Activated CD4-positive, alpha-beta T cell treated with anti-CD3 and anti-CD28 coated beads, Interleukin-2, amount 10 ng/mL, durations not matched to agents 24 days and 14 days (primary cell): ENCODE results near the gene MIXL1. TPM values are rescaled to one million over a fixed set of nuclear protein-coding genes. Genes with fewer than 3 reads are reported as not detected.
"Not testable (repeated sequence)": the region's sequence is repeated elsewhere in the genome, so short reads cannot be mapped to it uniquely, and the experiment has no call there.

Experiments used
- DNase-seq: peaks from one replicate; pipeline ENCODE4 v3.0.0; 2022
- H3K27ac Mint-ChIP-seq: one replicate; pipeline ENCODE4 v1.8.0; 2022; ENCODE audit warnings: mild to moderate bottlenecking, mixed read lengths
- H3K27me3 Mint-ChIP-seq: one replicate; pipeline ENCODE4 v1.8.0; 2022; ENCODE audit warnings: mixed read lengths
- H3K36me3 Mint-ChIP-seq: one replicate; pipeline ENCODE4 v1.8.0; 2022; ENCODE audit warnings: low read depth, mild to moderate bottlenecking, mixed read lengths
- H3K4me1 Mint-ChIP-seq: one replicate; pipeline ENCODE4 v1.8.0; 2021; ENCODE audit warnings: mixed read lengths
- H3K4me3 Mint-ChIP-seq: one replicate; pipeline ENCODE4 v1.8.0; 2022; ENCODE audit warnings: mild to moderate bottlenecking, moderate library complexity, mixed read lengths
- H3K9me3 Mint-ChIP-seq: one replicate; pipeline ENCODE4 v1.8.0; 2021; ENCODE audit warnings: mixed read lengths
- intact Hi-C: fragments of 100-400 bp; cut with micrococcal nuclease; formaldehyde crosslinking; loops from one replicate; pipeline ENCODE4 v1.15.1; 2023
- total RNA-seq: library from RNA; stranded (reverse); gene quantifications from 2 replicates; pipeline ENCODE4 v1.2.3, GENCODE V29; 2022

The MIXL1 gene
- total RNA-seq: not detected in 2 replicates

- intact Hi-C loops: no loop called here
- Mint-ChIP-seq H3K4me3 (peak within 1 kb of the TSS; percentile 81), H3K27ac (no peak within 1 kb of the TSS), H3K36me3 (peaks cover 2% of the 10 kb centered on the region), H3K9me3 (no peaks in the 10 kb centered on the region), H3K27me3 (peaks cover 28% of the 10 kb centered on the region), H3K4me1 (peaks cover 5% of the 10 kb centered on the region)
- DNase-seq: peak; percentile 61
Observed at GRCh38 chr1:226223157-226223785, at the start of gene MIXL1. TSS of gene MIXL1 (plus strand) at chr1:226223664. CDS start at chr1:226223682, 18 bp downstream.

GRCh38 chr1:226176870-226177269, 46.6 kb upstream of the MIXL1 start:
- H3K27me3 Mint-ChIP-seq: no peaks in the 10 kb centered on the region
- peaks cover 3% of the 10 kb centered on the region for H3K9me3 Mint-ChIP-seq
- no peak overlapping the region for H3K27ac Mint-ChIP-seq
- H3K4me3 Mint-ChIP-seq: no peak overlapping the region
- H3K4me1 Mint-ChIP-seq: peaks cover 13% of the 10 kb centered on the region
- no peak for DNase-seq
- H3K36me3 Mint-ChIP-seq: peaks cover 33% of the 10 kb centered on the region
- intact Hi-C loops: no loop called here

- H3K9me3 Mint-ChIP-seq: peaks cover 3% of the 10 kb centered on the region
- H3K27me3 Mint-ChIP-seq: no peaks in the 10 kb centered on the region
- intact Hi-C loops: no loop called here
- no peak overlapping the region for H3K4me3 Mint-ChIP-seq
- peaks cover 35% of the 10 kb centered on the region for H3K4me1 Mint-ChIP-seq
- H3K27ac Mint-ChIP-seq: no peak overlapping the region
- DNase-seq: no peak
- H3K36me3 Mint-ChIP-seq: peaks cover 36% of the 10 kb centered on the region
Observed at GRCh38 chr1:226181996-226182714, 41.3 kb upstream of the MIXL1 start.

GRCh38 chr1:226185141-226186036, 38.1 kb upstream of the MIXL1 start:
- intact Hi-C loops: loop anchor here (1.0 to 5.0 kb wide), 5 partner anchors 63 to 222 kb away; partner anchors contain the start of genes H3-3A, LIN9 and PARP1
- peak overlapping the region; percentile 97 for H3K4me3 Mint-ChIP-seq

GRCh38 chr1:226186124-226187018, 37.1 kb upstream of the MIXL1 start, which contains the start of gene ACBD3:
TSS of gene ACBD3 (minus strand) at chr1:226186741. CDS start at chr1:226186675, 66 bp downstream.
- peak within 1 kb of the TSS; percentile 97 for H3K4me3 Mint-ChIP-seq
- no peaks in the 10 kb centered on the region for H3K27me3 Mint-ChIP-seq
- peak; percentile 96 for DNase-seq

More at GRCh38 chr1:226185141-226186036, 38.1 kb upstream of the MIXL1 start:
- peaks cover 20% of the 10 kb centered on the region for H3K36me3 Mint-ChIP-seq
- no peak for DNase-seq
- H3K27ac Mint-ChIP-seq: peak overlapping the region; percentile 90
- H3K9me3 Mint-ChIP-seq: no peaks in the 10 kb centered on the region
- peaks cover 29% of the 10 kb centered on the region for H3K4me1 Mint-ChIP-seq
- H3K27me3 Mint-ChIP-seq: no peaks in the 10 kb centered on the region

GRCh38 chr1:226187019-226187322, 36.5 kb upstream of the MIXL1 start:
- intact Hi-C loops: loop anchor here (2.0 to 5.0 kb wide), 3 partner anchors 122 to 220 kb away; partner anchors contain the start of genes LIN9 and PARP1
- Mint-ChIP-seq H3K9me3 (no peaks in the 10 kb centered on the region), H3K4me3 (peak overlapping the region; percentile 90), H3K27ac (peak overlapping the region; percentile 92), H3K27me3 (no peaks in the 10 kb centered on the region), H3K4me1 (peaks cover 28% of the 10 kb centered on the region), H3K36me3 (peaks cover 11% of the 10 kb centered on the region)
- no peak for DNase-seq

More at GRCh38 chr1:226186124-226187018, 37.1 kb upstream of the MIXL1 start, which contains the start of gene ACBD3:
- Mint-ChIP-seq H3K4me1 (peaks cover 29% of the 10 kb centered on the region), H3K9me3 (no peaks in the 10 kb centered on the region), H3K36me3 (peaks cover 16% of the 10 kb centered on the region), H3K27ac (peak within 1 kb of the TSS; percentile 92)
- intact Hi-C loops: loop anchor here (1.0 to 5.0 kb wide), 5 partner anchors 64 to 221 kb away; partner anchors contain the start of genes H3-3A, LIN9 and PARP1

- H3K27me3 Mint-ChIP-seq: no peaks in the 10 kb centered on the region
- H3K27ac Mint-ChIP-seq: no peak overlapping the region
- intact Hi-C loops: loop anchor here (2.0 to 5.0 kb wide), 3 partner anchors 121 to 220 kb away; partner anchors contain the start of genes LIN9 and PARP1
- H3K36me3 Mint-ChIP-seq: peaks cover 9% of the 10 kb centered on the region
- H3K9me3 Mint-ChIP-seq: no peaks in the 10 kb centered on the region
- DNase-seq: no peak
- peaks cover 26% of the 10 kb centered on the region for H3K4me1 Mint-ChIP-seq
- peak overlapping the region; percentile 35 for H3K4me3 Mint-ChIP-seq
Observed at GRCh38 chr1:226187380-226187779, 36.1 kb upstream of the MIXL1 start.

GRCh38 chr1:226195144-226195543, 28.3 kb upstream of the MIXL1 start:
- intact Hi-C loops: no loop called here
- Mint-ChIP-seq H3K36me3 (no peaks in the 10 kb centered on the region), H3K27me3 (peaks cover 6% of the 10 kb centered on the region), H3K4me3 (no peak overlapping the region), H3K4me1 (peaks cover 2% of the 10 kb centered on the region), H3K27ac (no peak overlapping the region), H3K9me3 (no peaks in the 10 kb centered on the region)
- no peak for DNase-seq

- no peak overlapping the region for H3K27ac Mint-ChIP-seq
- H3K4me3 Mint-ChIP-seq: no peak overlapping the region
- no peak for DNase-seq
- intact Hi-C loops: loop anchor here (2.0 kb wide), 1 partner anchor 133 kb away; no protein-coding TSS in a partner anchor
- peaks cover 2% of the 10 kb centered on the region for H3K4me1 Mint-ChIP-seq
- no peaks in the 10 kb centered on the region for H3K36me3 Mint-ChIP-seq
- no peaks in the 10 kb centered on the region for H3K9me3 Mint-ChIP-seq
- peaks cover 17% of the 10 kb centered on the region for H3K27me3 Mint-ChIP-seq
Observed at GRCh38 chr1:226199971-226200370, 23.5 kb upstream of the MIXL1 start.

- Mint-ChIP-seq H3K9me3 (no peaks in the 10 kb centered on the region), H3K4me3 (no peak overlapping the region), H3K36me3 (no peaks in the 10 kb centered on the region), H3K27ac (no peak overlapping the region), H3K4me1 (peaks cover 2% of the 10 kb centered on the region), H3K27me3 (peaks cover 14% of the 10 kb centered on the region)
- DNase-seq: peak; percentile 59
- intact Hi-C loops: loop anchor here (2.0 kb wide), 1 partner anchor 132 kb away; no protein-coding TSS in a partner anchor
Observed at GRCh38 chr1:226201029-226201593, 22.4 kb upstream of the MIXL1 start.

GRCh38 chr1:226202246-226202645, 21.2 kb upstream of the MIXL1 start:
- H3K27ac Mint-ChIP-seq: no peak overlapping the region
- intact Hi-C loops: no loop called here
- H3K9me3 Mint-ChIP-seq: no peaks in the 10 kb centered on the region
- no peaks in the 10 kb centered on the region for H3K4me1 Mint-ChIP-seq
- H3K36me3 Mint-ChIP-seq: no peaks in the 10 kb centered on the region
- no peak overlapping the region for H3K4me3 Mint-ChIP-seq
- no peak for DNase-seq
- peaks cover 14% of the 10 kb centered on the region for H3K27me3 Mint-ChIP-seq

- H3K27me3 Mint-ChIP-seq: peaks cover 14% of the 10 kb centered on the region
- intact Hi-C loops, DNase-seq, H3K4me1 Mint-ChIP-seq, H3K36me3 Mint-ChIP-seq, H3K27ac Mint-ChIP-seq, H3K9me3 Mint-ChIP-seq, H3K4me3 Mint-ChIP-seq: not testable (repeated sequence)
Observed at GRCh38 chr1:226202666-226203065, 20.8 kb upstream of the MIXL1 start.
